Activated CD4-positive, alpha-beta memory T cell treated with anti-CD3 and anti-CD28 coated beads, Interleukin-2, amount 10 ng/mL, durations not matched to agents 7 days and 5 days (primary cell): ENCODE results near the gene PLEK. TPM values are rescaled to one million over a fixed set of nuclear protein-coding genes. Genes with fewer than 3 reads are reported as not detected.

Source experiments
- CTCF ChIA-PET: fragments of 350-600 bp; sonication (Branson Sonifier 250); formaldehyde crosslinking; loops from one replicate; lab custom pipeline; 2021; ENCODE audit warnings: antibody characterized with exemption, inconsistent platforms; lab: Charles Lee
- POLR2A ChIA-PET: fragments of 350-600 bp; sonication (Branson Sonifier 250); formaldehyde crosslinking; loops from one replicate; lab custom pipeline; 2021; ENCODE audit warnings: antibody characterized with exemption; lab: Charles Lee
- DNase-seq: peaks from one replicate; pipeline ENCODE4 v3.0.0-alpha.2; 2020
- H3K27ac Mint-ChIP-seq: one replicate; pipeline ENCODE4 v1.8.0; 2021; ENCODE audit warnings: mild to moderate bottlenecking, mixed read lengths
- H3K27me3 Mint-ChIP-seq: one replicate; pipeline ENCODE4 v1.8.0; 2021; ENCODE audit warnings: mixed read lengths
- H3K36me3 Mint-ChIP-seq: one replicate; pipeline ENCODE4 v1.8.0; 2021; ENCODE audit warnings: low read depth, mixed read lengths
- H3K4me1 Mint-ChIP-seq: one replicate; pipeline ENCODE4 v1.8.0; 2021; ENCODE audit warnings: mixed read lengths
- H3K4me3 Mint-ChIP-seq: one replicate; pipeline ENCODE4 v1.8.0; 2021; ENCODE audit warnings: mild to moderate bottlenecking, mixed read lengths
- H3K9me3 Mint-ChIP-seq: one replicate; pipeline ENCODE4 v1.8.0; 2021; ENCODE audit warnings: mixed read lengths
- total RNA-seq, 2 experiments: library from RNA; stranded (reverse); gene quantifications; one replicate each; pipeline ENCODE4 v1.2.3, GENCODE V29; 2021

The PLEK gene
- total RNA-seq, 2 experiments from 2014 or later: 9.5 to 10.9 TPM

GRCh38 chr2:68426848-68427579 lies 61.9 kb downstream of the PLEK start:
- peaks cover under 1% of the 10 kb centered on the region for H3K27me3 Mint-ChIP-seq
- H3K27ac Mint-ChIP-seq: peak overlapping the region; percentile 70
- POLR2A ChIA-PET: interaction anchor here (0.8 to 1.5 kb wide), 3 partner anchors 10 to 56 kb away, joined by 3 to 6 read pairs (median 3); no protein-coding TSS in a partner anchor
- CTCF ChIA-PET: interaction anchor here (1.3 kb wide), 1 partner anchor 14 kb away, joined by 7 read pairs; no protein-coding TSS in a partner anchor
- H3K36me3 Mint-ChIP-seq: peaks cover under 1% of the 10 kb centered on the region
- DNase-seq: no peak
- peaks cover 16% of the 10 kb centered on the region for H3K4me1 Mint-ChIP-seq
- no peak overlapping the region for H3K4me3 Mint-ChIP-seq
- H3K9me3 Mint-ChIP-seq: peaks cover under 1% of the 10 kb centered on the region

DNA sequence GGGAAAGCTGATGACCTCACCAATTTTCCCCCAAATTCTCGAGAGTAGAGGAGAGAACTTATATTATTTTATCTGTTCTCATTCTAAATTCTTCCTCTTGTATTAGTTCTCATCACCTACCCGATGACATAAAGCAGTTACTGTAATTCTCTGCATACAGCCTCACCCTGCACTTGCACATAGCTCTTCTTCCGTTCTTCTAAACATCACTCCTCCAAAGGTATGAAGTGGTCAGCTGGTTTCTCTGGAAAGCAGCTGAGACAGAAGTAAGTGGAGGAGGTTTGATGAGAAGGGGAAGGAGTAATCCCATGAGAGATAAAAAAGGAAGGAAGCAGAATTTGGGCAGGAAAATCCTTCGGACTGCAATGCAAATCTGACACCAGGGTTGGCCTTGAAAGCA lies 63.0 kb downstream of the PLEK start:
- H3K4me1 Mint-ChIP-seq: peaks cover 12% of the 10 kb centered on the region
- no peaks in the 10 kb centered on the region for H3K36me3 Mint-ChIP-seq
- POLR2A ChIA-PET: no interaction called here
- H3K9me3 Mint-ChIP-seq: no peaks in the 10 kb centered on the region
- H3K27me3 Mint-ChIP-seq: no peaks in the 10 kb centered on the region
- no peak for DNase-seq
- no peak overlapping the region for H3K4me3 Mint-ChIP-seq
- no peak overlapping the region for H3K27ac Mint-ChIP-seq
- CTCF ChIA-PET: interaction anchor here (1.1 kb wide), 1 partner anchor 14 kb away, joined by 3 read pairs; no protein-coding TSS in a partner anchor

DNA sequence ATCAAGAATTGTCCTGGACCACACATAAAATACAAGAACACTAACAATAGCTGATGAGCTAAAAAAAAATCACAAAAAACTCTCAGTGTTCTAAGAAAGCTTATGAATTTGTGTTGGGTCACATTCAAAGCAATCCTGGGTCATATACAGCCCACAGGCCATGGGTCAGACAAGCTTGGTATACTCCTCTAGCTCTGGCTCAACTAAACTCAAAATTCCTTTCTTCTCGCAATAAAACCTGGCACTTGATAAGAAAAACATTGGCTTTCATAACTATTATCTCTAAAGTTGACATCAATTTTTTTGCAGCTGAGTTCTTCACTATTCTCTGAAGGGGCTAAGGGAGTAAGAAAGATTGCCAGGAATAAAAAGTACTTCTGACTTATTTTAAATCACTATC lies 63.7 kb downstream of the PLEK start:
- Mint-ChIP-seq H3K4me3 (no peak overlapping the region), H3K9me3 (no peaks in the 10 kb centered on the region), H3K27me3 (no peaks in the 10 kb centered on the region), H3K36me3 (no peaks in the 10 kb centered on the region), H3K4me1 (peaks cover 12% of the 10 kb centered on the region), H3K27ac (no peak overlapping the region)
- CTCF ChIA-PET: interaction anchor here (1.1 kb wide), 1 partner anchor 13 kb away, joined by 3 read pairs; no protein-coding TSS in a partner anchor
- no peak for DNase-seq
- POLR2A ChIA-PET: no interaction called here

DNA sequence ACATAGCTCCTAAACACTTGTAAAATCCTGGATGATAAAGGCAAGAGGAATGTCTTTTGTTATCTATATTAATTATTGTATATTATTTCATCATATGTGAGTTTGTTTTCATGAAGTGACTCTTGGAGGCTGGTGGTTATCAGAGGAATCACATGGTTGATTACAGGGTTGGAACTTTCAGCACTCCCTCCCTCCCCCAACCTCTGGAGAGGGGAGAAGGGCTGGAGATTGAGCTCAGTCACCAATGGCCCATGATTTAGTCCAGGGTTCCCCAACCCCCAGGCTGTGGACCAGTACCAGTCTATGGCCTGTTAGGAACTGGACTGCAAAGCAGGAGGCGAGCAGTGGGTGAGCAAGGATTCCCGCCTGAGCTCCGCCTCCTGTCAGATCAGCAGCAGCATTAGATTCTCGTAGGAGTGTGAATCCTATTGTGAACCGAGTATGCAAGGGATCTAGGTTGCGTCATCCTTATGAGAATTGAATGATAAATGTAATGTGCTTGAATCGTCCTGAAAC lies 64.3 kb downstream of the PLEK start:
- POLR2A ChIA-PET: no interaction called here
- no peaks in the 10 kb centered on the region for H3K9me3 Mint-ChIP-seq
- no peaks in the 10 kb centered on the region for H3K36me3 Mint-ChIP-seq
- no peaks in the 10 kb centered on the region for H3K27me3 Mint-ChIP-seq
- CTCF ChIA-PET: interaction anchor here (1.1 to 1.5 kb wide), 2 partner anchors 12 to 13 kb away, joined by 3 to 5 read pairs; no protein-coding TSS in a partner anchor
- no peak overlapping the region for H3K4me3 Mint-ChIP-seq
- no peak for DNase-seq
- no peak overlapping the region for H3K27ac Mint-ChIP-seq
- peaks cover 12% of the 10 kb centered on the region for H3K4me1 Mint-ChIP-seq

- Mint-ChIP-seq H3K9me3 (no peaks in the 10 kb centered on the region), H3K27me3 (no peaks in the 10 kb centered on the region), H3K4me1 (peaks cover 12% of the 10 kb centered on the region), H3K36me3 (no peaks in the 10 kb centered on the region), H3K4me3 (no peak overlapping the region), H3K27ac (no peak overlapping the region)
- DNase-seq: no peak
- CTCF ChIA-PET: interaction anchor here (1.5 kb wide), 1 partner anchor 10 kb away, joined by 7 read pairs; no protein-coding TSS in a partner anchor
- POLR2A ChIA-PET: interaction anchor here (1.3 kb wide), 1 partner anchor 10 kb away, joined by 4 read pairs; no protein-coding TSS in a partner anchor
Observed at GRCh38 chr2:68431316-68431972, 66.4 kb downstream of the PLEK start.

DNA sequence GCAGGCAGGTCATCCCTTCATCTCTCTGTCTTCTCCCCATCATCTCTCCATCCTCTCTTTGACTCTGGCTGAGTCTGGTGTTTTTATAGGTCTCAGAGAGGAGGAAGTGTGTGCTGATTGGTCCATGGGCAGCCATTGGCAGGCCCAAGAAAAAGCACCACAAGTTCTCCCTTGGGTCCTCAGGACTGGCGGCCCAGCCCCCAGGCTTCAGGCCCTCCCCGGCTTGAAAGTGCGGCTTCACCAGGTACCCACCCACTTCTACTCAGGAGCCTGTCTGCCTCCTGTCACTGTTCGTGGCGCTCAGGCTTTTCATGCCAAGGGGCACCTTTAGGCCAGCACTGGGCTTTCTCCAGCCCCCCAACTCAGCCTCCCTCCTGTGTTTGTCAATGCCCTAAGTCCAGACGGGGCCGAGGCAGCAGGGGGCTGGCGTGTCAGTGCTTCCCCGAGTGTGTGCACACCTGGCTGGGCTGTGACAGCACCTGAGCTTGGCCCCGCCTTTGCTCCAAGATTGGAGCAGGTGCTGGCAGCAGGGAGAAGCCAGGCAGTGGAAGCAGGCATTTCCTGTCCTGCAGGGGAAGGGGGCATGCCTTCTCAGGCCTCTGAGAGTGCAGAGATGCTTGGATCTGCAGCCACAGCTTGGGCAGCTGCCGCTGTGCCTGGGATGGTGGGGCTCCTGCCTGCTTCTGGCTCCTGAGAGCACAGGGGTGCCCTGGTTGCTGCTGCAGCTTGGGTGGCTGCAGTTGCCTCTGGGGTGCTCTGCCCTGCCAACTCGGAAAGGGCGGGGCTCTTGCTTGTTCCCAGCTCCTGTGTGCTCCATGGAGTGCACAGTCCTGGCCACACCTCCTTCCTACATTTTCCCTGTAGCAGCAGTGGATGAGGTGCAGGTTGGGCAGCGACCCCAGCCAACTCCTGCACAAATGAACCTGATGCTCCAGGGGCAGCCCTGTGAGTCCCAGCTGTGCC lies 67.9 kb downstream of the PLEK start:
- H3K9me3 Mint-ChIP-seq: no peaks in the 10 kb centered on the region
- ChIA-PET POLR2A (no interaction called here), CTCF (interaction anchor here (0.6 to 1.5 kb wide), 2 partner anchors 9 to 45 kb away, joined by 3 to 7 read pairs; no protein-coding TSS in a partner anchor)
- no peak overlapping the region for H3K27ac Mint-ChIP-seq
- DNase-seq: no peak
- peaks cover 3% of the 10 kb centered on the region for H3K4me1 Mint-ChIP-seq
- H3K27me3 Mint-ChIP-seq: no peaks in the 10 kb centered on the region
- no peaks in the 10 kb centered on the region for H3K36me3 Mint-ChIP-seq
- no peak overlapping the region for H3K4me3 Mint-ChIP-seq

- Mint-ChIP-seq H3K9me3 (no peaks in the 10 kb centered on the region), H3K4me3 (no peak overlapping the region), H3K27me3 (peaks cover 5% of the 10 kb centered on the region), H3K36me3 (no peaks in the 10 kb centered on the region), H3K27ac (no peak overlapping the region), H3K4me1 (peaks cover 3% of the 10 kb centered on the region)
- CTCF ChIA-PET: no interaction called here
- no peak for DNase-seq
- POLR2A ChIA-PET: no interaction called here
Observed at GRCh38 chr2:68434981-68435380, 69.9 kb downstream of the PLEK start.

- no peak overlapping the region for H3K4me3 Mint-ChIP-seq
- POLR2A ChIA-PET: no interaction called here
- no peaks in the 10 kb centered on the region for H3K9me3 Mint-ChIP-seq
- DNase-seq: no peak
- no peak overlapping the region for H3K27ac Mint-ChIP-seq
- CTCF ChIA-PET: interaction anchor here (1.2 kb wide), 1 partner anchor 74 kb away, joined by 4 read pairs; no protein-coding TSS in a partner anchor
- H3K4me1 Mint-ChIP-seq: peaks cover 6% of the 10 kb centered on the region
- no peaks in the 10 kb centered on the region for H3K36me3 Mint-ChIP-seq
- peaks cover 5% of the 10 kb centered on the region for H3K27me3 Mint-ChIP-seq
Observed at GRCh38 chr2:68435615-68436014, 70.5 kb downstream of the PLEK start.

- Mint-ChIP-seq H3K36me3 (no peaks in the 10 kb centered on the region), H3K27me3 (peaks cover 5% of the 10 kb centered on the region), H3K4me1 (peaks cover 12% of the 10 kb centered on the region), H3K4me3 (no peak overlapping the region), H3K9me3 (no peaks in the 10 kb centered on the region), H3K27ac (no peak overlapping the region)
- no peak for DNase-seq
- CTCF ChIA-PET: interaction anchor here (0.9 to 1.2 kb wide), 2 partner anchors 75 to 144 kb away, joined by 3 to 4 read pairs; no protein-coding TSS in a partner anchor
- POLR2A ChIA-PET: interaction anchor here (1.0 kb wide), 1 partner anchor 9 kb away, joined by 3 read pairs; no protein-coding TSS in a partner anchor
Observed at GRCh38 chr2:68436270-68436669, 71.2 kb downstream of the PLEK start.

DNA sequence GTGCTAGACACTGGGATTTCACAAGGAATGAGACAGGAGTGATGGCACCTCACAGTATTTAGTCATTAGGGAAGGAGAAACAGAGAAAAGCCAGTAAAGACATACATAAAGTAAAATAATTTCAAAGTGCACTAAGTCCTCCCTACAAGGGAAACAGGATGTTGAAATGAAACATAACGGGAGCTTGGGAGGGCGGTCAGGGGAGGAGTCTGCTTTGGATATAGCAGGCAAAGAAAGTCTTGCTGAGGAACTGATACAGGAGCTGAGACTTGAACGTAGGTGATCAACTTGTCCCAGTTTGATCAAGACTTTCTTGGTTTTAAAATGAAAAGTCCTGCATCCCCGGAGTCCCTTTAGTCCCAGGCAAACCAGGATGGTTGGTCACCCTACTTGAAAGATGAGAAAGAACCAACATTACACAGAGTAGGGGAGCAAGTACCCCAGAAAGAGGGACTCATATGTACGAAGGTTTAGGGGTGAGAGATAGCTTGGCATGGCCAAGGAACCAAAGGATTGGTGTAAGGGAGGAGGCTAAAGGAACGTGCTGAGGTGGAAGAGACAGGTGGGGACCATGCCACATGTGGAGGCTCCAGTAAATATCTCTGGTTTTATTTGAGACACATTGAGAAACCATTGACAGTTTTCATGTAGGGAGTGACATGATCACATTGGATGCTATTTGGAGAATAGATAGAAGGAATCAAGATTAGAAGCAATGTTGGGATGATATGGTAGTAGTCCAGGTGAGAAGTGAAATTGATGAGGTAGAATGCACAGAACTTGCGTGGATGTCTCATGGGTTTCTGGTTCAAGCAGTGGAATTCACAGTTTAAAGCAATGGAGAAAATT lies 73.6 kb downstream of the PLEK start:
- H3K36me3 Mint-ChIP-seq: no peaks in the 10 kb centered on the region
- H3K9me3 Mint-ChIP-seq: no peaks in the 10 kb centered on the region
- ChIA-PET CTCF (interaction anchor here (1.3 to 6.2 kb wide), 3 partner anchors 25 to 146 kb away, joined by 3 to 61 read pairs (median 5); no protein-coding TSS in a partner anchor), POLR2A (interaction anchor here (0.9 kb wide), 1 partner anchor 15 kb away, joined by 3 read pairs; no protein-coding TSS in a partner anchor)
- peaks cover 10% of the 10 kb centered on the region for H3K27me3 Mint-ChIP-seq
- no peak overlapping the region for H3K27ac Mint-ChIP-seq
- H3K4me1 Mint-ChIP-seq: peaks cover 16% of the 10 kb centered on the region
- DNase-seq: no peak
- no peak overlapping the region for H3K4me3 Mint-ChIP-seq
